DND-41 (cell line): Measurements from ENCODE around the gene S100A16.

Source experiments
- CTCF ChIP-seq: IDR thresholded peaks from 2 replicates; pipeline ENCODE4 v1.5.1; 2012; ENCODE audit warnings: borderline replicate concordance, low read length, moderate library complexity, mild to moderate bottlenecking; ENCODE audit not compliant: poor library complexity, severe bottlenecking; ENCODE audit errors: extremely low read depth
- EZH2 ChIP-seq: IDR thresholded peaks from 3 replicates; pipeline ENCODE4 v1.6.1; 2012; ENCODE audit warnings: borderline replicate concordance, low read depth, mild to moderate bottlenecking, moderate library complexity, low read length, inconsistent platforms; ENCODE audit not compliant: severe bottlenecking

GRCh38 chr1:153638261-153638660 is 25.3 kb upstream of the S100A16 start:
- TF ChIP-seq CTCF, result no peak
- no peak for TF ChIP-seq EZH2
